Fibroblast of lung (primary cell): ENCODE data around the gene FBXL13.

Experiments
- CTCF ChIP-seq, 2 donors: IDR thresholded peaks in 1 of 2; conservative IDR thresholded peaks in 1 of 2; 1 replicate in 1 of 2; 2 replicates in 1 of 2; pipeline ENCODE4 v1.5.1; 2011 to 2012; ENCODE audit warnings: low read length in 2 of 2, control low read depth in 1 of 2, inconsistent platforms in 1 of 2, low read depth in 1 of 2, mild to moderate bottlenecking in 1 of 2
- EZH2 ChIP-seq: IDR thresholded peaks from 2 replicates; pipeline ENCODE4 v1.5.1; 2012; ENCODE audit warnings: low read length, control low read depth, mild to moderate bottlenecking; ENCODE audit errors: missing control alignments

DNA sequence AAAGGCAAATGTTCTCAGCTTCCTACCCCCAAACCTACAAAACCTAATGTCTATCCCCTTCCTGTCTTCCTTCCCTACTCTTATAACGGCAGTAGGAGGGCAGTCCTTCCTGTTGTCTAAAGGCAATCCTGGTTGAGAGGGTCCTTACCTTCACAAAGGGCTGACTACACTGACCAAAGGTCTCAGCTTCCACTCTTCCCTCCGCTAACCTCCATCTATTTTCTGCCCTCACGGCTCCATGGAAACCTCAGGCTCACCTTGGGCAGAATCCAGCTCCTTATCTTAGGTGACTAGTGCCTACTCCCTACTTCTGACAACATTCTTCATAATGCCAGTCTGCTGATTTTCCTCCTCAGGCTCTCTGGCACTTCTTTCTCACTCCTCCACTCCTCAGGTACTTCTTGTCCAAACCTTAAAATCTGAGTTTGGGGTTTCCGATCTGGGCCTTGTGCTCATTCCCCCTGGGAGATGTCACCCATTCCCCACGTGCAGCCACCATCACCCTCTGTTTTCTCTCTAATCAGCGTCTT lies 542 bp downstream of the FBXL13 start:
- no peak for TF ChIP-seq CTCF (conservative IDR thresholded peaks at IDR 0.05 in 1 of 2, IDR thresholded peaks at IDR 0.05 in 1 of 2; ENCODE audit: low read depth in 1 of 2, low read length in 2 of 2)
- no peak for TF ChIP-seq EZH2
